HG03139 (cell line): ENCODE results near the gene RBFOX1.

Experiments used
- ATAC-seq: cut with Tn5 transposase; IDR thresholded peaks from one replicate; pipeline ENCODE4 v1.9.1; 2021; ENCODE audit not compliant: unreplicated experiment

The RBFOX1 gene

DNA sequence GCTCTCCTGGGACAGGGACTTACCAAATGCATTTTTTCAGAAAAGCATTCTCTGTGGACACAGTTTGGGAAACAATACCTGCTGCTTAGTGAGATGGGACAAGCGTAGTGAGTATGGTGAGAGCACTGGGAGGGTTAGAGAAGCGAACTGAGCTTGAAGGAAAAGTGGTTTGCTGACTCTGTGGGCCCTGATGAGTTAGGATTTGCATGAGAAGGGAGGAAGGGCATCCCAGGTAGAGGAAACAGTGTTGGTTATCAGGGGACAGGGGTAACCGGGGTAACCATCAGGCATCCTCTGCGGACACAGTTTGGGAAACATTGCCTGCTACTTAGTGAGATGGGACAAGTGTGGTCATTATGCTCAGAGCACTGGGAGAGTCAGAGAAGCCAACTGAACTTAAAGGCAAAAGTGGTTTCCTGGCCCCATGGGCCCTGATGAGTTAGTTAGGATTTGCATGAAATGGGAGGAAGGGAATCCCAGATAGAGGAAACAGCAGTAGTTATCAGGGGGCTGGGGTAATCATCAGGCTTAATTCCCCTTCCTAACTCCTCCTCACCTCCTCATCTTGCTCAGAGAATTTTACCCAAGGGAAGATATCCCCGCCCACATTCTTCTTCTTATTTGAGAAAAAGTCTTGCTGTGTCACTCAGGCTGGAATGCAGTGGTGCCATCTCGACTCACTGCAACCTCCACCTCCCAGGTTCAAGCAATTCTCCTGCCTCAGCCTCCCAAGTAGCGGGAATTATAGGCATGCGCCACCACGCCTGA lies 319.3 kb downstream of the RBFOX1 start:
- ATAC-seq: no peak

DNA sequence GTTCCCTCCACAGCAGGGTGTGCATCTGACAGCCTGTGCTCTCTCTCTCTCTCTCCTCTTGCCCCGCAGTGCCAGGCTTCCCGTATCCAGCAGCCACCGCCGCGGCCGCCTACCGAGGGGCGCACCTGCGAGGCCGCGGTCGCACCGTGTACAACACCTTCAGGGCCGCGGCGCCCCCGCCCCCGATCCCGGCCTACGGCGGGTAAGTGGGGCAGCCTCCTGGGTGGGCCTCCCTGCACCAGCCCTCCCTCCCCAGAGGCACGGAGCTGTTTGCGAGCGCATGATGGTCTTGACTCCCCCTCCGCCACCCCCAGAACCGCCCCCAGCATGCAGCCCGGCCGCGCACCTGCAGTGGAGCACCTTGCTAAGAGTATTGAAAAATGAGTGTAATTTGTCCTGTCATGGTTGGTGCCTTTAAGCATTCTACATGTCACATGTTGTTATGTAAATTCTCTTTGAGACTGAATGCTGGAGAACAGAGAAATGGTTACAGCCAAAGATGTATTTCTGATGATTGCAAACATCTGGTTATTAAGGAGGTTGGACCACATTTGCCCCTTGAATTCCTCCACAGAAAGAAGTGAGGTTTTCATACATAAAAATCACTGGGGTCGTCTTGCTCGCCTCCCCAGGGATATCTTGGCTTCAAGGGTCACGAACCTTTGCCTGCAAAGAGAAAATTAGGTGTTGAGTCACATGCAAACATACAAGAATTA lies 321.3 kb downstream of the RBFOX1 start:
- no peak for ATAC-seq

DNA sequence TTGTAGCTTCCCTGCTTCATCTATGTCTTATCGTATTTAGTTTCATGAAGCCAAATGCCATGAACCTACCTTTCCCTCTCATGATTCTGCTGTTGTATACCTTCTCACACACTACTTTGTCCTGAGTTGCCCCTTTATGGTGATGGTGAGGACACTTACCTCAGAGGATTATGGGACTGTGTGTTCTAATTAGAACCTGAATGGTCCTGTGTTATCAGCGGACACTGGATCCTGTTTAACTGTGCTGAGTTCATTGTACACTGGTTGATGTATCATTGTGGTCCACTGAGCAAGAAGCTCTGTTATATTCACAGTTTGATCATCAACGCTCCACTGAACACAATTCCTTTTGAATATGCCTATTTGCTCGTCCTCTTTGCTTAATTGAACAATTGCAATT lies 343.0 kb downstream of the RBFOX1 start:
- no peak for ATAC-seq

DNA sequence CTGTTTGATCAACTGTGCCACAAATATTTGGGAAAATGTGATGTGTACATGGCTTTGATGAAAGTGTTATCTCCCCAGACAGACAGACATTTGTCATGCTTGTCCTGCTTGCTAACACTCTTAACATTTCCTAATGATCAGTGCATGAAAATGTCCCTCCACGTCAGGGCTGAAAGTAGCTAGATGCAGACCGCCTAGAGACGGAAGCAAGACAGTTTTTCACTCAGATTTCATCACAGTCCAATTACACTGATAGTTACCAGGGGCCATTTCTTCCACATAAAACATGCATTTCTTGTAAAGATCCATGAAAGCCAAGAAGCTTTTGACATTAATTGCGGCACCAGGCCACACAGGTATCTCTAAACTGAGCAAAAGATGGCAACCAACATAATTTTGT lies 347.7 kb downstream of the RBFOX1 start:
- no peak for ATAC-seq

DNA sequence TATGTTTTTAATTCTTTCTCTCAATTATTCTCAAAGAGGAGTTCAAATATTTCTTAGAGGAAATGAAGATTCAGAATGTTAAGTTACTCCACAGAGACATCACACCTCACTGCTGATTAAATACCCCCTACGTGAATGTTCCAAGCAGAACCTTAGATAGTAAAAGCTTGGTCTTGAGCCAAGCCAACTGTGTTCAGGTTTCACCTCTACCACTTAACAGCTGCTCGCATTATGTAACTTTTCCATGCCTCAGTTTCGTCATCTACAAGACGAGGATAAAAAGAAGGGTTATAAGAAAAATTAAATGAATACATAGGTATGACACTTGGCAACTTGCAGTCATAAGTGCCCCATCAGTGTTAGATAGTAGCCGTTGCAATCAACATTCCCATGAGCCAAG lies 356.2 kb downstream of the RBFOX1 start:
- ATAC-seq: no peak

DNA sequence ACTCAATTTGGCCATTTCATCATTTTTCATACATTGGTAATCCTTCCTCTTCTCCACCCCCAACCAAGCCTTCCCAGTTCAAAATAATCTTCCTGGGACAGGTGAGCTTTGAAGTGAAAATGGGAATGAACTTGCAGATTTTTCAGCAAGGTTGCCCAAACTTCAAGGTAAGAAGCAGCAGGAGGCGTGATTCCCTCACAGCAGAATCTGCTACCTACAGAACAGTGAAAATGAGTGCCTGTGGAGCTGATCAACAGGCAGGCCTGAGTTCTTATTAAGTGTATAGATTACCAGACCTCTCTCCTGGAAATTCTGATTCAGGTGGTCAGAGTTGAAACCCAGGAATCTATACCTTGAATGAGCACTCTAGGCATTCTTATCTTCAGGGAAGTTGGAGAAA lies 356.6 kb downstream of the RBFOX1 start:
- ATAC-seq: no peak

DNA sequence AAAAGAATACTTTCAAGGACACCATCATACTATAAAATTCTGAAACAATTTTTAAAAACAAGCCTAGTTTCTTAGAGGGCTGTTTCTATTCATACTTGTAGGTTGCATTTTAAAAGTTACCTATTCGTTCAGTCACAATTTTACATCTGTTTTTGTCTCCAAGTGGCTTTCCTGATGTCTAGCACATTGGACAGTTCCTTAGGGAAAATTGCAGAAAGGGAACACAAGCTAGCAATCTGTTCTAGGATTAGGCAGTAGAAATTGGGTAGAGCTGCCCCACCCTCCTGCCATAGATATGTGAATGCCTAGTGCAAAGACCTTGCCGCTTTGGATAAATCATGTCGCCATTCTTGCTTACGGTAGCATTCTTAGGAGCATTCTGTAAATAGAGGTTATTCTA lies 358.9 kb downstream of the RBFOX1 start:
- ATAC-seq: no peak

DNA sequence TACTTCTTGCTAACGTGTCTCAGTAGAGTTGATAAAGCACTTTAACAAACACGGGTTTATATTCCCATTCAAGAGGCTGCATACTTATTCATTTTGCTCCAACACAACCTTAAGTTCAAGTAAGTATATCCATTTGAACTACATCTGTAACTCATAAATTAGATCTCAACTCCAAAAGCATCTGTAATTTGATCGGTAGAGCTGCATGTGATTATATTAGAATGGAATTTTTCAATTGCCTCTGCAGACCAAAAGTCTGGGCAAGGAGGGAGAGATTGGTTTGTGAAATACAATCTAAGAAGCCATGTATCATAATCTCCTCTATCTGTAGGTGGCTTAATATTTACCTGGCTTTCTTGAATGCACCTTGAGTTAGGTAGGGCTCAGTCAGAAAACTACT lies 371.0 kb downstream of the RBFOX1 start:
- no peak for ATAC-seq

DNA sequence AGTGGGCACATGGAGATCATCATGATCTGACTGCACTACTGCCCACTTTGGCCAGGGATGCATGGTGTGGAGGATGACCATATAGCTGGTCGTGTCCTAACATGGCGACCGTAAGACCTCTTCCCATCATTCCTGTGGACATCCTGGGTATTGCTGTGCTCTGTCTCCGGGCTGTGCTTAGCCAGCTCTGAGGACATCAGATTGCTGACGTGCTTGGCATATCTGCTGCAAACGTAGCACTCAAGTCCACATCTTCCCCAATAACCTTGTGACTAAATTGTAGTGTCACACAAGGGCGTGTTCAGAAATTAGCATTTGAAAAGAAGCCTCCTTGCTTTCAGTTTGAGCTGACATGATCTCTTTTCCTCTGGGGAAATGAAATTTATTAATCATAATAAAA lies 373.2 kb downstream of the RBFOX1 start:
- ATAC-seq: no peak

DNA sequence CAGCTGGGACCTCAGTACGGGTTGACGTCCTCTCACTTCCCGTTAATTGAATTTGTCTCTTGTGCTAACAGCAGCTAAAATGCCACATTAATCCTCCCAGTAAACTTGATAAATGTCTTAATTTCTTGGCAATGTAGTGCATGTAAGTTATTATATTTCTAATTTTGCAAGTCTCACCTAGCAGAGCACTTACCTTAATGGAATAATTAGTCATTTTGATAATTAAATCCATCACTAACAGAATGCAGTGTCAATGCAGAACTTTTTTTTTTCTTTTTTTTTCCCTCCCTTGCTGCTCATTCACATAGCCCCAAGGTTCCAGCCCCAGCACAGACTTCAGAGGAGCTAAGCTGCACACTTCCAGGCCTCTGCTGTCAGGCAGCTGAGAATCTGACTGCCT lies 376.5 kb downstream of the RBFOX1 start:
- ATAC-seq: no peak

DNA sequence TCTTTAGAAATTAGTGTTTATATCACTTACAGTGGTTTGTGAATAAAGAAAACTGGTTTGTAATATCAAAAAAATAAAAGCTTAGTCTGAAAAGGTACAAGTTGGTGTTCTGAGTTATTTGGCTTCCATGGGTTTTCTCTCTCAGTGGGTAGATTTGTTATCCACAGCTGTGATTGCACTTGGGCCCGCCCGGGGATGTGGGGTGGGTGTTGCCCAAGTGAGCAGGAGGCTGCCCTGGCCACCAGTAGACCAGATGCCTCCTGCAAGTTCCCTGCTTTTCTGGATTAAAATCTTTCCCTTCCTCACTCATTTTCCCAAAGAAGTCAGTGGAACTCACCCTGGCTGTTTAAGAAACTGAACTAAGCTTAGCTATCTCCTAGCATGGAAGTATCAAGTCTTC lies 380.6 kb downstream of the RBFOX1 start:
- ATAC-seq: no peak

DNA sequence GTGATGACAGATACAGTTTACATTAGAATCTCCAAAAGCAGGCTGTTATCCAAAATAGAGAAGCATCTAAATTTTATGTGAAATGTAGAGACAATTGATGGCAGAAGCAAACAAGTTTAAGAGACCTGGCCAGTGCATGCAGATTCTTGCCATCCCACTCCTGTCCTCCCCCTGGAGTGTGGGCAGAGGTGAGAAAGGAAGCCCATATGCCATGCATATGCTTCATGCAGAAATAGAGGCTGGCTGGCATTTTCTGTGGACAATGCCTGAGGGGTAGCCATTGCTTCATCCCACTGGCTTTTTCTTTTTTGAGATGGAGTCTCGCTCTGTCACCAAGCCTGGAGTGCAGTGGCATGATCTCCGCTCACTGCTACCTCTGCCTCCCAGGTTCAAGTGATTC lies 382.1 kb downstream of the RBFOX1 start:
- no peak for ATAC-seq

DNA sequence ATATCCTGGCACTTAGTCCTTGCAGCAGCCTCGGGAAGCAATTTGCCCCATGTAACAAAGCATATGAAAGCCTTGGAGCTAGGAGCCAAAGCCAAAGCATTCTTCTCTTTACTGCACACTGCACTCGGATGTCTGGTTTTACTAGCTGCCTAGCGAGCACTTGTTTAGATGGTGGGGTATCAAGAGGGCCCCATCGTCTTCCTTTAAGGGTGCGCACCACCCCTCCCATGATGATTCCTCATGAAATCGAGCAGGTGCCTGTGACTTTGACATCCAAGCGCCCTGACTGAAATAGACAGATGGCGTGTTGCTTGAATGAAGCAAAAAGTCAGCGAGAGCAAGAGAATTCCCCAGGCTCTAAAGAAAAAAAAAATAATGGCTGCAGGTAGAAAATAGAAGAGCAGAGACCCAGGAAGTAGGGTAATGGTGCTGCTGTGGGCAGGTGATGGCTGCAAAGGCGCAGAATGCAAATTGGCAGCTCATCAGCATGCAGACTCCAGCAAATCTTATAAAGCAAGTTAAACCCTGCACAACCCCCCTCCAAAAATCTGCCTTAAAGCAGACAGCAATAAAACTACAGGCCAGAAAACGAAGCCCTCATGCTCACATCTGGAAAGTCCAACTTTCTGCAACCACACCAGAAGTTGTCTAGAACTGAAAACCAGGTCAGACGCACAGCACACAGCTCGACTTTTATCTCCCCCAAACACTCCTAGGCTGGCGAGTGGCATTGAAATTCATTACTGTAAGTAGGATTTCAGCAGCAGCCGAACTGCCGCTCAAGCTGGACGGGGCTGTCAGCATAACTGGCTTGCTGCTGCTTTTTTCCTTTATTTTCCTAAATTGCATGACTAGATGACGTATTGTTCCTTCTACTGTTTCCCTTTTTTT lies 384.3 kb downstream of the RBFOX1 start:
- no peak for ATAC-seq

DNA sequence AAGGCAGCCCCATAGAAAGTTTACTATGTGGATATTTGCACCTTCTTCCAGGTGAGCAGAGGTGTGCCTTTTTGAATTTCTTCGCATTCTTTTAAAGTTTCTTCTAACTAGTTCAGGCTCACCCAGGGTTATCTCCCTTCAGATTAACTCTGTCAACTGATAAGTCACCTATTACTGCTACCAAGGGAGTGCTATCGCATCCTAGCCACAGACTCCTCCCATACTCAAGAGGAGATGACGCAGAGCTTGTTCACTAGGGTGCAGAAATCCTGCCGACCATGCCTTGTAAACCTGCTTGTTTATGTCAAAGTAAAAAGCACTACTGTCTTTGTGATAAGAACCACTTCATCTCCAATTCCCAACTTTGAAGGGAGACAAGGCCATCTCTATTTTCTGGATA lies 390.1 kb downstream of the RBFOX1 start:
- no peak for ATAC-seq

DNA sequence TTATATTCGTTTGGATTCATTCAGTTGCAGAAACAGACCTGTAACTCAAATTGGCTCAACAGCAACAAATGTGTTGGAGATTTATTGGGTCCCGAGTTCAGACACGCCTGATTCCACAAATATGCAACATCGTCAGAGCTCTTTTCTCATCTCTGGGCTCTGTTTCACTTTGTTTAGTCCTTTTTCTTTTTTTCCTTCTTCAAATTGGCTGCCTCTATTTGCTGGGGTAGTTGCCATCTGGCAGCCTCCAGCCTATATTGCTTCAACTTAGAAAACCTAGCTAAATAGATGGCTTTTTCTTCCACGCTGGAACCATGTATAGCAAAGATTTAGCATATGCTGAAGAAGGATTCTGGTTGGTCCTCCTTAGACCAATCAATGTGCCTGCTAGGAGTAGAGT lies 398.5 kb downstream of the RBFOX1 start:
- no peak for ATAC-seq

DNA sequence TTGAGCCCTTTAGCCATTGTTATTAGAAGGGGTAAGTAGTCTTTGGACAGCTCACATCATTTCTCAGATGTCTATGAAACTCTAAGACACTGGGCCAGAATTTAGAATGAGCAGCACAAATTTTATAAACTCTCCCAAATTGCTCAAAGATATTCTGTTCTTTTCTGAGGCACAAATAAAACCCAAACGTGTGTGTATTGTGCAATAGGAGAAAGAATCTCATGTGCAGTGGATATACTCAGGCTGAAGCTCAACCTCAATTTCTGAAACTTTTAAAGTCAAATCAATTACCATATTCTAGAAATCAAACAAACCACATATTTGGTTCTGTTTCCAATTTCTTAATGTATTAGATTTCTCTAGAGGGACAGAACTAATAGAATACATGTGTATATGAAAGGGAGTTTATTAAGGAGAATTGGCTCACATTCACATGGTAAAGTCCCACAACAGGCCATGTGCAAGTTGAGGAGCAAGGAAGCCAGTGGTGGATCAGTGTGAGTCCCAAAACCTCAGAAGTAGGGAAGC lies 403.6 kb downstream of the RBFOX1 start:
- ATAC-seq: no peak

DNA sequence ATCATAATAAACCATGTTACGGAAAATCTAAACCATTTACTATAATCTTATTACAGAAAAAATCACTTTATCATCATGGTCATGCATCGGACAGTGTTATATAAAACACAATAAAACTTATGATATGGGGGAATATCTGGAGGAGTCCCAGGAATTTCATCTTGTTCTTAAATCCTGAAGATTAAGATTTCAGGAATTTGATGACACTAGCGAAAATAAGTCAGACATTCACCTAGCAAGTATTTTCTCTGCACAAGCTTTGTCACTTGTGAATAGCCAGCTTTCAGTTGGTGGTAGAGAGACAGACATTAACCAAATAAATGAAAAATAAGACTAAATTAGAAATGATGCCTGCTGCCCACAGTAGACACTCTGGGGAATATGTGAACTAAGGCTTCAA lies 410.0 kb downstream of the RBFOX1 start:
- no peak for ATAC-seq

DNA sequence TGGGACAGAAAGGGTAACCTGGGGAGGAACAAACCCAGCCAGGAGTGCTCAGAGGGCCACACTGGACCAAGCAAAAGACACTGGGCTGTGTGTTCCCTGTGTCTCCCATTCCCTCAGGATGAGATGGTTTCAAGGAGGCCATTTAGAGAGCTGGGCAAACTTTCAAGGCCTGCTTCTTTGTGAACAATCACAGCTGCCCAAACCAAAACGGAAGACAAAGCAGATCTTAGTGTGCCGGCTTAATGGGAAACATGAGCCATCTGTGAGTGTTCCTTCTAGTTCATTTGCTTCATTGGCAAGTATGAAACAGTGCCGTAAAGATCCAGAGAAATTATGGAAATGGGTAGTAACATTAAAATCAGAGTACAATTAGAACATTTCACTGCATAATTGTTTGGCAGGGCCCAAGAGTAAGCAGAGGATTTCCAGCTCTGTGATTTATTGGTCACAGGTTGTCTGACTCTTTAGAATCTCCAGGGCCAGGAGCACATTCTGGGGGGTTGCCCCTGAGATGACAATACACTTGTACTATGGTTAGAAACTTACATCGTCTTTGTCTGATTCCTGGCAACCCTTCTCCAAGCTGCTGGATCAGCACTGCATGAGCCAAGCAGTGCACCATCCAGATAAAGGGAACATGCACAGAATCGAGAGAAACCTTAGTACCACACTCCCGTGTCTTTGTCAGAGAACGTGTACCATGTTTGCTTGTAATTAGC lies 412.1 kb downstream of the RBFOX1 start:
- ATAC-seq: no peak

DNA sequence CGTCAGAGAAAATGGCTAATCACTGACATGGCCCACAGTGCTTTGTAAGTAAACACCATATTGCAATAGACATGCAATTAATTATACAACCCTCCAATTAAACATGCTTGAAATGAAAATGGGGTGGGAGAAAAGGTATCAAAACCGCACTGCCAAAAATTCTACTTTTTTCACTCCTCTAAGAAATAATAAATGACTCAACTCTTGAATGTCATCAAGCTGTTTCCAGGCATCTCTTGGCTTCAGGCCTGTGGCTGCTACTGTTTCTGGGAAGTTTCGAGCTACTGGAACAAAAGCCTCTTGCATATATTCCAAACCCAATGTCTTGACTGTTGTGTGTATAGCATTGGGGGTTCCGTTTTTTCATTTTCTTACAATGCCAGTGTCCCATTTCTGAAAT lies 412.6 kb downstream of the RBFOX1 start:
- no peak for ATAC-seq

DNA sequence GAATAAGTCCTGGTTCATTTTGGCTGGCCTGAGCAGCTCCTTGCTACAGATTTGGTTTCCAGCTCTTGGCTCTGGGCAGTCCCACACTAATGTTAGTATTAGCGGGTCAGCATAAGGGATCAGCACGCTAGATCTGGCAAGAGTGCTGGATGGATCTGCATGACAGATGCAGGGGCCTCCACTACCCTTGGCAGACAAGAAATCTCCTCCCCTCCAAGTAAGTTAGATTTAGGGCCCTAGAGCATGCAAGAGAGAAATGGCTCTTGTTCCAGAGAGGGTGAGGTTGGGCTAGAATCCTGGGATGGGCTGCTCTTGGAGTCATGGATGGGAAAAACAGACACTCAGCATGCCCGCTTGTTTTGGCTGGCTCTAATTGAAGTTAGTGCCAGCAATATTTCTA lies 414.3 kb downstream of the RBFOX1 start:
- no peak for ATAC-seq

DNA sequence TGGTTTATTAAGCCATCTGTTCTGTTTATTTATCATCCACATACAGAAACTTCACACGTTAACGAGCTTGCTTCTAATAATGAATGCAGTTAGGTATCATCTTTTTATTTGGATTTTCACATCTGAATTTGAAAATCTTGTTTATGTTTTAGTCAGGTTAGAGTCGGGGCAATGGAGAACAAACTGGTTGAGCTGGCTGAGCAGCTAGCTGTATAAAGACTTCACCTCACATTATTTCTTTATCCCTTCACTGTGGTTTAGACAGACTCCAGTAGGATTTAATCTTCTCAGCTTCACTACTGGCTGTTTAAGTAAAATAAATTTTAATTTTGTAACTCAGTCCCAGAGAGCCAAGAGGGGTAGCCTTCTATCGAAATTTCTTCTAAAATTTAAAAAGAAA lies 415.9 kb downstream of the RBFOX1 start:
- ATAC-seq: no peak
